Loucy (cell line): ENCODE measurements around the gene ENOX1.

Experiments used
- H2AFZ ChIP-seq: fragments of 200-600 bp; sonication (generic); 2 replicates; pipeline ENCODE4 v1.6.0; 2016; ENCODE audit warnings: antibody characterized with exemption, mild to moderate bottlenecking, low read length, moderate library complexity
- H3F3A ChIP-seq: fragments of 200-600 bp; 2 replicates; pipeline ENCODE4 v1.6.0; 2016; ENCODE audit warnings: antibody characterized with exemption, low read depth, mild to moderate bottlenecking
- H3K27me3 ChIP-seq: fragments of 200-600 bp; sonication (generic); 2 replicates; pipeline ENCODE4 v1.6.1; 2014; ENCODE audit warnings: low read length, mild to moderate bottlenecking; ENCODE audit not compliant: insufficient read depth, poor library complexity, severe bottlenecking
- H3K36me3 ChIP-seq: fragments of 200-600 bp; sonication (generic); 2 replicates; pipeline ENCODE4 v1.6.1; 2016; ENCODE audit warnings: low read length; ENCODE audit not compliant: insufficient read depth
- H3K4me1 ChIP-seq: fragments of 200-600 bp; sonication (generic); 2 replicates; pipeline ENCODE4 v1.5.1; 2014; ENCODE audit warnings: low read length, mild to moderate bottlenecking; ENCODE audit not compliant: insufficient read depth, poor library complexity, severe bottlenecking
- H3K4me2 ChIP-seq: fragments of 200-600 bp; sonication (generic); 2 replicates; pipeline ENCODE4 v1.6.0; 2014; ENCODE audit warnings: antibody characterized with exemption, low read length, low read depth, mild to moderate bottlenecking; ENCODE audit not compliant: poor library complexity, severe bottlenecking
- H3K4me3 ChIP-seq: fragments of 200-600 bp; sonication (generic); 2 replicates; pipeline ENCODE4 v1.5.1; 2014; ENCODE audit warnings: low read length, mild to moderate bottlenecking, mixed read lengths; ENCODE audit not compliant: poor library complexity, severe bottlenecking
- H3K79me2 ChIP-seq: fragments of 200-600 bp; sonication (generic); 2 replicates; pipeline ENCODE4 v1.6.1; 2014; ENCODE audit warnings: low read length; ENCODE audit not compliant: insufficient read depth
- H3K9ac ChIP-seq: fragments of 200-600 bp; sonication (generic); 2 replicates; pipeline ENCODE4 v1.6.0; 2014; ENCODE audit warnings: mild to moderate bottlenecking, low read depth, low read length, moderate library complexity; ENCODE audit not compliant: poor library complexity, severe bottlenecking
- H3K9me2 ChIP-seq: fragments of 200-600 bp; sonication (generic); replicated peaks from 2 replicates; pipeline ENCODE4 v1.6.1; 2016; ENCODE audit warnings: low read depth, low read length, mixed read lengths
- H3K9me3 ChIP-seq: fragments of 200-600 bp; sonication (generic); 2 replicates; pipeline ENCODE4 v1.6.1; 2014; ENCODE audit warnings: mild to moderate bottlenecking, antibody characterized with exemption, low read length, low read depth; ENCODE audit not compliant: insufficient read depth
- H4K20me1 ChIP-seq: fragments of 200-600 bp; sonication (generic); 2 replicates; pipeline ENCODE4 v1.6.0; 2014; ENCODE audit warnings: antibody characterized with exemption, low read length, mild to moderate bottlenecking; ENCODE audit not compliant: insufficient read depth, poor library complexity, severe bottlenecking
- CTCF ChIP-seq: fragments of 200-600 bp; sonication (generic); conservative IDR thresholded peaks from 2 replicates; pipeline ENCODE4 v1.5.1; 2014; ENCODE audit warnings: mild to moderate bottlenecking, antibody characterized with exemption, low read length
- EZH2phosphoT487 ChIP-seq: fragments of 200-600 bp; IDR thresholded peaks from 2 replicates; pipeline ENCODE4 v1.6.1; 2018; ENCODE audit warnings: antibody characterized with exemption, mild to moderate bottlenecking, moderate library complexity, borderline replicate concordance

Gene ENOX1

DNA sequence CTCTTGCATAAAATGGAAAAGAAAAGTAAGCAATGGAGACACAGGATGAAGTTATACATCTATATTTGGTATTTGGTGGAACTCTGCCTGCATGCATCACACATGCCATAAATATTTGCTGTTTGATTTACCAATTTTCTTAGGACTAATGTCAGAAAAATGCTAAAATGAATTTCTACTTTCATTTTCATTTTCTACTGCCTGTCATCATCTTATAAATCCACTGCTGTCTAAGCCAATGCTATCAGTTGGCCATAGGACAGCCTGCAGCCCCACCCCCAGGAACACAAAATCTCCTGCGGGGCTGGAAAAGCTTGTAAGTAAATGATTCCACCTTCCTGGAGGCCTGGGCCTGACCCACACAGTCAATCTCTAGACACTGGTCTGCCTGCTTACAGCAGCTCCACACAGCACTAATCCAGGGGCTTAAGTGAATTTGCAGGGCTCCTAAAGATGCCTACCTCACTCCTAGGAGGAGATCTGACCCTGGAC lies 122.0 kb downstream of the ENOX1 start:
- peak overlapping the region; percentile 87 for H2AFZ ChIP-seq
- H4K20me1 ChIP-seq: no peaks in the 10 kb centered on the region
- H3K27me3 ChIP-seq: no peaks in the 10 kb centered on the region
- H3K9ac ChIP-seq: peak overlapping the region; percentile 49
- no peaks in the 10 kb centered on the region for H3K9me2 ChIP-seq
- H3K9me3 ChIP-seq: no peaks in the 10 kb centered on the region
- no peak; the same call in 1 of the 2 replicates for TF ChIP-seq CTCF
- no peaks in the 10 kb centered on the region for H3K36me3 ChIP-seq
- H3K4me3 ChIP-seq: peak overlapping the region; percentile 66
- no peaks in the 10 kb centered on the region for H3K79me2 ChIP-seq
- peak overlapping the region; percentile 86 for H3K4me2 ChIP-seq
- H3F3A ChIP-seq: no peaks in the 10 kb centered on the region
- H3K4me1 ChIP-seq: peaks cover 11% of the 10 kb centered on the region

DNA sequence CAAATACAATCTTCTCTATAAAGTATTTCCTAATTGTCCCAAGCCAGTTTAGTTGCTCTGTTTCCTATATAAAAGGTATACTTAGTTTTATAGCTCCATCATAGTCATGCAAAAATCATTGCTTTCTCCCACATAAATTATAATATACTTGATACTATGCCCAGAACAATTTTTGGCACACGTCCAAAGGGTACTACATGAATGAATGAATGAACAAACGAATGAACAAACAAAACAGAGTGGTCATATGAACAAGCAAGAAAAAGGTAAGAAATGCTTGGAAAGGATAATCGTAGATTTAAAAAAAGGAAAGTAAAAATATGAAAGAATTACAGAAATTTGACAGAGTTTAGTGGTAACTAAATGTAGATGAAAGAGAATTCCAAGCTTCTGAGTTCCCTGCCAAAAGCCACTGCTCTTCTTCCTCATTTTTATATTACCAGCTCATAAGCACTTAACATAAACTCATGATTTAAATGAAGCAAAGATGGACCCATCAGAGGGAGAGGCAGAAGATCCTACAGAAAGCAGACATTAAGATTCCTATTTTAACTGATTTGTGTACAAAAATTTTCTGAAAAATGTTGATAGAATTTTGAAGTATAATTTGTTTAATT lies 123.2 kb downstream of the ENOX1 start:
- Histone ChIP-seq H3F3A (no peaks in the 10 kb centered on the region), H3K4me2 (no peak overlapping the region), H3K9ac (no peak overlapping the region), H3K4me1 (peaks cover 11% of the 10 kb centered on the region), H3K36me3 (no peaks in the 10 kb centered on the region), H3K9me2 (no peaks in the 10 kb centered on the region), H3K27me3 (no peaks in the 10 kb centered on the region), H2AFZ (peak overlapping the region; percentile 13; the same call in 1 of the 2 replicates), H3K79me2 (no peaks in the 10 kb centered on the region), H3K9me3 (no peaks in the 10 kb centered on the region), H4K20me1 (no peaks in the 10 kb centered on the region), H3K4me3 (no peak overlapping the region)
- TF ChIP-seq EZH2phosphoT487: no peak
- no peak for TF ChIP-seq CTCF

GRCh38 chr13:43662976-43663375 lies 123.8 kb downstream of the ENOX1 start:
- H3F3A ChIP-seq: no peaks in the 10 kb centered on the region
- H3K9ac ChIP-seq: no peak overlapping the region
- H2AFZ ChIP-seq: peak overlapping the region; percentile 13; the same call in 1 of the 2 replicates
- H3K36me3 ChIP-seq: no peaks in the 10 kb centered on the region
- no peaks in the 10 kb centered on the region for H3K9me3 ChIP-seq
- H3K4me3 ChIP-seq: no peak overlapping the region
- H3K27me3 ChIP-seq: no peaks in the 10 kb centered on the region
- TF ChIP-seq EZH2phosphoT487: no peak
- TF ChIP-seq CTCF: no peak
- no peaks in the 10 kb centered on the region for H4K20me1 ChIP-seq
- no peaks in the 10 kb centered on the region for H3K79me2 ChIP-seq
- H3K9me2 ChIP-seq: no peaks in the 10 kb centered on the region
- no peak overlapping the region for H3K4me2 ChIP-seq
- peaks cover 11% of the 10 kb centered on the region for H3K4me1 ChIP-seq
